OCI-LY3 (cell line): ENCODE measurements around the gene TMEM120A.

Source experiments
- H2AFZ ChIP-seq: fragments of 200-600, 300-600 bp; shearing (Covaris generic); 2 replicates; pipeline ENCODE4 v1.6.0; 2014; ENCODE audit warnings: antibody characterized with exemption, low read depth, low read length
- H3K27ac ChIP-seq: fragments of 200-600, 300-600 bp; sonication (generic); 2 replicates; pipeline ENCODE4 v1.5.1; 2014; ENCODE audit warnings: mild to moderate bottlenecking, low read length, moderate library complexity, mixed read lengths
- H3K27me3 ChIP-seq: fragments of 200-600, 300-600 bp; sonication (generic); 2 replicates; pipeline ENCODE4 v1.6.1; 2014; ENCODE audit warnings: low read depth, low read length, mixed read lengths
- H3K36me3 ChIP-seq: fragments of 200-600, 300-600 bp; sonication (generic); replicated peaks from 2 replicates; pipeline ENCODE3; 2014; ENCODE audit warnings: low read depth, low read length, mixed read lengths
- H3K4me1 ChIP-seq: fragments of 300-600, 200-600 bp; sonication (generic); 2 replicates; pipeline ENCODE4 v1.6.1; 2014; ENCODE audit warnings: low read length, mixed read lengths
- H3K4me2 ChIP-seq: fragments of 200-600, 300-600 bp; sonication (generic); 2 replicates; pipeline ENCODE4 v1.6.1; 2014; ENCODE audit warnings: low read length, mixed read lengths
- H3K4me3 ChIP-seq: fragments of 300-600, 200-600 bp; sonication (generic); 2 replicates; pipeline ENCODE4 v1.5.1; 2014; ENCODE audit warnings: antibody characterized with exemption, mild to moderate bottlenecking, low read length, moderate library complexity
- H3K79me2 ChIP-seq: fragments of 300-600, 200-600 bp; shearing (Covaris generic); 2 replicates; pipeline ENCODE4 v1.6.1; 2014; ENCODE audit warnings: mild to moderate bottlenecking, low read length, mixed read lengths
- H3K9ac ChIP-seq: fragments of 300-600, 200-600 bp; shearing (Covaris generic); 2 replicates; pipeline ENCODE4 v1.6.0; 2014; ENCODE audit warnings: mild to moderate bottlenecking, low read length, moderate library complexity
- H3K9me3 ChIP-seq: fragments of 200-600, 300-600 bp; shearing (Covaris generic); 2 replicates; pipeline ENCODE4 v1.6.1; 2014; ENCODE audit warnings: low read length, mixed read lengths; ENCODE audit not compliant: insufficient read depth
- H4K20me1 ChIP-seq: fragments of 200-600, 300-600 bp; sonication (generic); 2 replicates; pipeline ENCODE4 v1.6.1; 2016; ENCODE audit warnings: low read length, mixed read lengths; ENCODE audit not compliant: insufficient read depth
- CTCF ChIP-seq: fragments of 200-600, 300-600 bp; sonication (generic); IDR thresholded peaks from 2 replicates; pipeline ENCODE4 v1.5.1; 2014; ENCODE audit warnings: antibody characterized with exemption, low read length, low read depth
- EZH2phosphoT487 ChIP-seq: fragments of 200-600 bp; shearing (Covaris generic); IDR thresholded peaks from 2 replicates; pipeline ENCODE4 v1.6.1; 2018; ENCODE audit warnings: antibody characterized with exemption, mixed run types, low read depth

Gene TMEM120A

GRCh38 chr7:75958802-75959543 is 35.4 kb downstream of the TMEM120A start:
- no peaks in the 10 kb centered on the region for H3K4me1 ChIP-seq
- no peak overlapping the region for H3K4me2 ChIP-seq
- H3K27me3 ChIP-seq, result no peaks in the 10 kb centered on the region
- H3K36me3 ChIP-seq, result peaks cover 6% of the 10 kb centered on the region
- no peak overlapping the region for H3K27ac ChIP-seq
- H2AFZ ChIP-seq, result no peak overlapping the region
- H4K20me1 ChIP-seq, result no peaks in the 10 kb centered on the region
- TF ChIP-seq CTCF (no peak), EZH2phosphoT487 (no peak)
- no peak overlapping the region for H3K9ac ChIP-seq
- no peaks in the 10 kb centered on the region for H3K9me3 ChIP-seq
- H3K79me2 ChIP-seq, result no peaks in the 10 kb centered on the region
- H3K4me3 ChIP-seq, result no peak overlapping the region

- Histone ChIP-seq H3K79me2 (no peaks in the 10 kb centered on the region), H3K4me2 (no peak overlapping the region), H3K4me1 (no peaks in the 10 kb centered on the region), H3K36me3 (peaks cover 6% of the 10 kb centered on the region), H3K27me3 (no peaks in the 10 kb centered on the region), H4K20me1 (no peaks in the 10 kb centered on the region), H3K9me3 (no peaks in the 10 kb centered on the region), H3K9ac (no peak overlapping the region), H3K4me3 (no peak overlapping the region), H3K27ac (no peak overlapping the region), H2AFZ (no peak overlapping the region)
- TF ChIP-seq EZH2phosphoT487 (no peak), CTCF (no peak)
Measured at GRCh38 chr7:75957021-75957736, 37.2 kb downstream of the TMEM120A start.

- Histone ChIP-seq H3K27ac (no peak overlapping the region), H3K9ac (no peak overlapping the region), H3K4me1 (no peaks in the 10 kb centered on the region), H4K20me1 (no peaks in the 10 kb centered on the region), H3K36me3 (peaks cover 6% of the 10 kb centered on the region), H3K9me3 (no peaks in the 10 kb centered on the region), H3K27me3 (no peaks in the 10 kb centered on the region), H3K4me3 (no peak overlapping the region), H3K79me2 (peaks cover 3% of the 10 kb centered on the region; the same call in 1 of the 2 replicates), H2AFZ (no peak overlapping the region), H3K4me2 (no peak overlapping the region)
- no peak for TF ChIP-seq CTCF
- TF ChIP-seq EZH2phosphoT487, result no peak
Measured at GRCh38 chr7:75955331-75955955, 39.0 kb downstream of the TMEM120A start.

GRCh38 chr7:75953931-75954330 is 40.5 kb downstream of the TMEM120A start:
- Histone ChIP-seq H3K9me3 (no peaks in the 10 kb centered on the region), H3K9ac (no peak overlapping the region), H3K27ac (no peak overlapping the region), H3K4me2 (no peak overlapping the region), H3K4me3 (no peak overlapping the region), H3K79me2 (peaks cover 8% of the 10 kb centered on the region; the same call in 1 of the 2 replicates), H4K20me1 (no peaks in the 10 kb centered on the region), H3K4me1 (no peaks in the 10 kb centered on the region), H3K27me3 (no peaks in the 10 kb centered on the region), H2AFZ (no peak overlapping the region), H3K36me3 (peaks cover 6% of the 10 kb centered on the region)
- TF ChIP-seq CTCF (no peak), EZH2phosphoT487 (no peak)
